GM12801 (cell line): ENCODE measurements around the gene SLC44A5.

ENCODE experiments used
- CTCF ChIP-seq: IDR thresholded peaks from one replicate; pipeline ENCODE4 v1.5.1; 2011; ENCODE audit warnings: control low read depth; ENCODE audit not compliant: insufficient read length; ENCODE audit errors: extremely low read depth

The SLC44A5 gene

DNA sequence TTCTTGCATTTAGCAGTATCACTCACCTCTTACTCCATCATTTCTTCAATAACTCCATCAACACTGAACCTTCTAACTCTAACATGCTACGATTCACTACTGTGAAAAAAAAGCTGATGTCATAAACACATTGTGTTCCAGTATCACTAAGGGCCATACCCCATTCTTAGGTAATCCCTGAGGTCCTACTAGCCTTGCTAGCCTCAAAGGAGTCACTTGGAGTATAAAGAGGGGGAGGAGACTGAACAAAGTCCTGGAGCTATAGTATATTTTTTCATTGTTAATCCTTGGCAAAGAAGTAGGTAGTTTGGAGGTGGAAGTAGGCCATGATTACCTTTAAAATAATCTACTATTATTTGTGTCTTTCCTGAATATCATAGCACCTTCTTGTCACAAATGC lies at the start of gene SLC44A5:
Gene SLC44A5 (minus strand): TSS at position 101 of the 400 bp plus-strand sequence. CDS start 69,667 bp downstream, outside the sequence.
- TF ChIP-seq CTCF: no peak

DNA sequence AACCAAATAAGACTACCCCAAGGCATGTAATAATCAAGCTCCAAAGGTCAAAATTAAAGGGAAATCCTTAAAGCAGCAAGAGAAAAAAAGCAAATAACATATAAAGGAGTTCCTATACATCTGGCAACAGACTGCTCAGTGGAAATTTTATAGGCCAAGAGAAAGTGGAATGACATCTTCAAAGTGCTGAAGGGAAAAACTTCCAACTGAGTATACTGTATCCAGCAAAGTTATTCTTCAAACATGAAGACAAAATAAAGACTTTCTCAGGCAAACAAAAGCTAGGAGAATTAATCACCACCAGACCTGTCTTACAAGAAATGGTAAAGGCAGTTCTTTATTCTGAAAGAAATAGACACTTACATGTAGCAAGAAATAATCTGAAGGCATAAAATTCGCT lies 45.0 kb upstream of the SLC44A5 start:
- TF ChIP-seq CTCF: no peak

- no peak for TF ChIP-seq CTCF
Observed at GRCh38 chr1:75643460-75643859, 32.5 kb upstream of the SLC44A5 start.

GRCh38 chr1:75641325-75641724 lies 30.4 kb upstream of the SLC44A5 start:
- TF ChIP-seq CTCF: no peak

DNA sequence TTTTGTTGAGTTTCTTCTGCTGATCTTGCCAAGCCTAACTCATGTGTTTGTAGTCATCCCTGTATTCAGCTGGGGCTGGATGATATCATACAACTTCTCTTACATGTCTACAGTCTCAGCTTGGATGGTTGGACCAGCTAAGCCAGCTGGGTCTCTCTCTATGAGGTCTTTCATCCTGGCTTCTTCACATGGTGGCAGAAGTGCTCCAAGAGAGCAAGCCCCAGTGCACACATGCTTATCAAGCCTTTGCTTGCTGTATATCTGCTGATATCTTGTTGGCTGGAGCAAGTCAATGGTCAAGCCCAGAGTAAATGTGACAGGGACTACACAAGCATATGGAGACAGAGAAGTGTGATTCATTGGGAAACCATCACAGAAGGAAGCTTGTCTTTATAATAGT lies 29.2 kb upstream of the SLC44A5 start:
- TF ChIP-seq CTCF: no peak

DNA sequence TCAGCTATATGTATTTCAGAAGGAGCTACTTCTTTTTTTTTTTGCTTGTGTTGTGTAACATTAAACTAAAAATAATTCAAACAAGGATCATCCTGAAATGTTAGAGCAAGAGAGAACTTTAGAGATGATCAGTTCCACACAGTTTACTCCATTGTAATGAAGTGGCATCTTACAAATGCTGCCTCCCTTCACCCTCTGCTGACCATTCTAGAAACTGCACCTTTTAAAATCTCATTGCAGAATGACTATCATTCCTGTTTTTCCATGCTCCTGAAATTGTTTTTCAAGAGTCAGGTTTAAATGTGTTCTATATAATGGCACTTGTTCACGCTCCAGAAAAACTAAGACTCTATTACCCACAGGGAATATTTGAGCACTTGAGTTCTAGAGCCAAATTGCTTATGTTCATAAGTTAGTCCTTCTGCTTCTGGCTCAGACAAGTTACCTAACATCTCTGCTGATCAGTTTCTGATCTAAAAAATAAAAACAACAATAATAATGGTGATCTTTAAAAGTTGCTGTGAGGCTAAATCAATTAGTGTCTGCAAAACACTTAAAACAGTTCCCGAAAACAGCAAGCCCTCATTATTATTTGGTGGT lies 21.5 kb upstream of the SLC44A5 start:
- TF ChIP-seq CTCF: no peak

DNA sequence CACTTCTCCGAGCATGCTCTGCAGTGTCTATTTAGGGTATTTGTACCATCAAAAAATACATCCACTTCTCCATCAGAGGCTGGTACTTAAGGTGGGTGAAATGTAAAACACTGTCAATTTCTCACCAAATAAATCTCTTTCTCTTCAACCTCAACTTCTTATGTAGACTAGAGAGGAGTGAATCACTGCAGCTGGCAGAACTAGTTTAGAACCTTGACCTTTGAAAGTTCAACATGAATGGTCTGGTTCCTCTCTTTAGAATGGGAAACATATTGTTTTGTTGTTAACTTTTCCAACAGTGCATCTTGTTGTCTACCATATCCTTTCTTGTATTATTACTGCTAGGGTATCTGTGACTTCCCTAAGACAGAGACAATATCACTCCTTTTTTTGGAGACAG lies 20.1 kb upstream of the SLC44A5 start:
- TF ChIP-seq CTCF: no peak
